Epidermal melanocyte (primary cell): ENCODE data around the gene PPFIA2.

ENCODE experiments used
- DNase-seq: peaks from one replicate; pipeline ENCODE4 v3.0.0; 2011; ENCODE audit warnings: low spot score; ENCODE audit not compliant: insufficient read length

Gene PPFIA2

GRCh38 chr12:81354327-81354932, 404.7 kb downstream of the PPFIA2 start:
- DNase-seq = no peak

DNA sequence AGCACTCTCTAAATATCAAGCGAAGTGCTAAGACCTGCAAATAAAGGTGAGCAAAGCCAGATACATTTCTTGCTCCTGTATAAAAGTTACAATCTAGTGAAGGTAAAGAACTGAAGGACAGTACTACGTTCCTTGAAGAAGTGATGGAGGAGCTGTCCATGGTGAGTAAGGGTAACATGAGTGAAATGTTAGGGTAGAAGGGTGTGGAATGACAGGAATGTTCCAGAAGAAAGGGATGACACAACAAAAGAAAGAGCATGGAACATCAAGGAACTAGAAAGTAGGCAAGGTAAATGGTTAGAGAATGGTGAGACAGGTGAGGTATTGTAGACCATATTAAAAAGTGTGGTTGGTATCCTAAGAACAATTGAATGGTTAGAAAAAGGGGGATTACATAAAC, 408.8 kb downstream of the PPFIA2 start:
- DNase-seq = no peak

DNA sequence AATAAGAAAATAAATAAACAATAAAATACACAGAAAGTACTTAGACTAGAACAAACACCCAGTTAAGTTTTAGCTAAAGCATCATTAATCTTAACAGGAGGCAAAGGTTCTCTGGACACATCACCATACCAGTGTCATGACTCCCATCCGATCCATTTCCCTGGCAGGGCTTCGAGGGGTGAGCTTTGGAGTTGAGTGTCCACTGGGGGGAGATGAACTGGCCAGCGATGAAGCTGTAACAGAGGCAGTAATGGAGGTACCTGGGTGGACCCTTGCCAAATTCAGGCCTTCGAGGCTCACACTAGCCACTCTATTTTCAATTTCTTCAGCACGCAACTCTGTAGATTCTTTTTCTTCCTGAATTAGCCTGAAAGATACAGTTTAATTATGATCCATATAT, 411.7 kb downstream of the PPFIA2 start:
- DNase-seq = no peak

DNA sequence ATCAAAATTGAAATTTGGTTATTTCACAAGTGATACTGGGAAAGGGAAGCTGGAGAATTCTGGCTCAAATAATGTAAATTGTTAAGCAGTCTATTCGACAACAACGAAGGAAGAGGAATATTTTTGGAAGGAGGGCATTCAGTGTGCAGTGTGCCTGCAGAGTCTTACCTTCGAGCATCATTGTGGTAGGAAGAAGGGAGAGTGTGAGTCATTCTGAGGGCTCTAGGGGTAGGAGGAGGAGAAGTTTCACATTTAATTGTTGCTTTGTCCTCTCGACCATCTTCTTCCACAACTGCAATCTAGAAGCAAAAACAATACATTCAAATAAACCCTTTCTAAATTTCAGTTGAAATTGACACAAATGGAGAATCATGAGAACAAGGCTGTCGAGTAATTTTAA, 418.2 kb downstream of the PPFIA2 start:
- no peak for DNase-seq

DNA sequence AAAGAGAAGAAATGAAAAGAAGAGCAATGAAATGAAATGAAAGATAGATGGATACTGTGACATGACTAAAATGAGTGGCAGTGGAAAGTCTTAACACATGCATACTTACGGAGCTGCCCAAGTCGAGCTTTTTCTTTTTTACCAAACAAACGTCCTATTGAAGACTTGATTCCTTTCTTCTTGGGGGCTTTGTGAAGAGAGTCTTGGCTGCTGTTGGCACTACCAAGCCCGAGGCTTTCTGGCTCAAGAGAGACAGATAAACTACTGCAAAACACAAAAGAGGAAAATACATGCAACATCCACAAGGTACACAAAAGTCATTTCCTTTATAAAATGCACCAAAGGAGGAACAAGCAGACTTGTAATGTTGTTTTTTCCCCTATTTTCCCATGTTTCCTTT, 420.1 kb downstream of the PPFIA2 start:
- no peak for DNase-seq

- DNase-seq = no peak
Measured at GRCh38 chr12:81337886-81338285, 421.3 kb downstream of the PPFIA2 start.

- DNase-seq = no peak
Measured at GRCh38 chr12:81333812-81334211, 425.3 kb downstream of the PPFIA2 start.

DNA sequence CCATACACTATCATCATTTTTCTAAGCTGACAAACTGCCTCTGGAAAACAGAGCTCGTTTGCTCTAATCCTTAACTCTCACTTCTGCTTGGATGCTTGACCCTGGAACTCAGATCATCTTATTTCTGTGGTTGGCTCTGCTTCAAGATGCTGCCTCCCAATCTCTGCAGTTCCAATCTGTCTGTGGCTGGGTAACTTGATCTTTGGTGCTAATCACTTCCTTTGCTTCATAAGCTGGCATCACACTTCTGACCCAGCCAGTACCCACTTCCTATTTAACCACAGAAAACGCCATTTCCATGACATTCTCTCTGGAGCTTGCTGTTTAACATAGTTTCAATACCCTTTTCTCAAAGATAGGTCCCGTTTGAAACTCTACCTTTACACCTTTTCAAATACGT, 427.1 kb downstream of the PPFIA2 start:
- DNase-seq = no peak

DNA sequence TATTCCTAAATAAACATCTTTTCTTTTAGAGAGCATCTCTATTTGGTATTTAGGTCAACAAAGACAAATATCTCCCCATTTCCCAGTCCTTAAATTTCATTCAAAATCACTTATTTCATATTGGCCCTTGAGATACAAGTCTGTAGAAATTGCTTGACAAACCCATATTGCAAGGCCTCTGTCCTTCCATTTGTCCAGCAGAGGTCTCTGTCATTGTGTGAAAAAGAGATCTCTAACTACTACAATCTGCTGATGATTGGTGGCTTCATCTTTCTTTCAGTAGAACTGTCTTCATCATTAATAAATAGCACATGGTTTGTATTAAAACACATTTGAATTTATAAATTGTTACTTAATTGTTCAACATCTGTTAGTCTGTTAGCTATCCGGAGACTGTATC, 428.7 kb downstream of the PPFIA2 start:
- no peak for DNase-seq

DNA sequence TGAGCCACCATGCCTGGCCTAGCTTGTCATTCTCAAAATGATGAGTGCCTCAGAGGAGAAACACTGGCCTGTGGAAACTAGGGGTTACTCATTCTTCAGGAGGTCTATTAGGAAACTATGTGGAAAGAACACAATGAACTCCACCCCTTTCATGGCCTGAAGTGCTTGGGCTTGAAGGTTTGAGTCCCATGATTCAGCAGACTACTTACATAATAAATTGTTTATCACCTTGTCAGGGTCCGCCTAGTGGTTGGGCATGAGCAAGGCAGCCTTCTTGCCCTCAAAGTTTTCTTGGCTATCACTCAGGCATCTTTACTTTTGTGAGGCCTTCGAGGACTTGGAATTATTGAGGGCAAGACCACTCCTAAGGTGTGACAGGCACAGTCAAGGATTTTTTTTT, 430.1 kb downstream of the PPFIA2 start:
- DNase-seq = no peak

DNA sequence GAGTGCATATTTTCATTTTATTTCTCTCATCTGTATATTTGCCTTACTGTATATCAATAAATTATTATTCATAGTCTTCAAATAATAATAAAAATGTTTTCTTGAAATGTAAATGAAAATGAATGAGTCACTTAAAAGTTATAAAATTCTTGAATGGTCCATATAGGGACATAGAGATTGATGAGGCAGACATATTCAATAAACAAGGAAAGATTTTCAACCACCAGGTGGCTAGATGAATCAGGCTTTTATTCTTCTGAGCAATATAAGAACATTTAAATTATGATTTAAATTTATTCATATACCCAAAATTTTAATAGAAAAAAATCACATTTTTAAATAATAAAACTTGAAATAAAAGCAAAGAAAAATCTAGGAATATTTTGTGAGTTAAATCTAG, 431.7 kb downstream of the PPFIA2 start:
- DNase-seq = no peak

GRCh38 chr12:81325086-81325485, 434.1 kb downstream of the PPFIA2 start:
- DNase-seq = no peak

GRCh38 chr12:81314903-81315531, 444.1 kb downstream of the PPFIA2 start:
- DNase-seq = no peak

GRCh38 chr12:81303935-81304334, 455.2 kb downstream of the PPFIA2 start:
- no peak for DNase-seq

- no peak for DNase-seq
Measured at GRCh38 chr12:81300454-81300853, 458.7 kb downstream of the PPFIA2 start.

GRCh38 chr12:81297601-81298000, 461.5 kb downstream of the PPFIA2 start:
- DNase-seq = no peak

- DNase-seq = no peak
Measured at GRCh38 chr12:81296556-81297305, 462.4 kb downstream of the PPFIA2 start.

DNA sequence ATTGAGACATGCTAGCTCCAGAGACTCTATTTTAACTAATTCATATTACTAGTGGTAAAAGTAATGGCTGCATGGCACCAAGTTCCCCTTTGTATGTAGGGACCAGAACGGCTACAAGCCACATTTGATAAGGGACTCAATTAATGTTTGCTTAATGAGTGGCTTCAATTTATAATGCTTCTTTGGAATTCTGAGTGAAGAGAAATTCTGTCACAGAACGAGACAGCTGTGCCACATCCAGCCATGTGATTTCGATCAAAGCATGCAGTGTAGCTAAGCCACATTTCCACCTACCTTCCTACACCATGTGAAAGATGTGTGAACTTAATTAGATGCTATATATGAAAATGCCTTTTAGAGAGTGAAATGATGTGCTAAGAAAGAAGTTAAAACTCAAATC, 463.9 kb downstream of the PPFIA2 start:
- DNase-seq = no peak

GRCh38 chr12:81294325-81295190, 464.6 kb downstream of the PPFIA2 start:
- DNase-seq = no peak

GRCh38 chr12:81288651-81289050, 470.5 kb downstream of the PPFIA2 start:
- DNase-seq = no peak

- no peak for DNase-seq
Measured at GRCh38 chr12:81284137-81284536, 475.0 kb downstream of the PPFIA2 start.
